Lower lobe of right lung (tissue), 2 donors: ENCODE results near the gene TTC23. TPM values are rescaled to one million over a fixed set of nuclear protein-coding genes. Genes with fewer than 3 reads are reported as not detected.
"Not testable (repeated sequence)": the region's sequence is repeated elsewhere in the genome, so short reads cannot be mapped to it uniquely, and the experiment has no call there.

Experiments used
- ATAC-seq, 2 donors: fragments of 200-7000 bp; cut with Tn5 transposase; one replicate each; pipeline ENCODE4 v1.9.1; 2020 to 2022; ENCODE audit warnings: mild to moderate bottlenecking in 2 of 2, moderate library complexity in 2 of 2
- DNase-seq: peaks from one replicate; pipeline ENCODE4 v3.0.0-alpha.2; 2020
- H3K27ac ChIP-seq: fragments of 200-600 bp; one replicate; pipeline ENCODE4 v1.8.0; 2022
- H3K27me3 ChIP-seq: fragments of 200-600 bp; one replicate; pipeline ENCODE4 v1.8.0; 2022; ENCODE audit warnings: low read depth
- H3K36me3 ChIP-seq: fragments of 200-600 bp; one replicate; pipeline ENCODE4 v1.8.0; 2022; ENCODE audit warnings: mild to moderate bottlenecking
- H3K4me1 ChIP-seq: fragments of 200-600 bp; one replicate; pipeline ENCODE4 v1.8.0; 2022
- H3K4me3 ChIP-seq: fragments of 200-600 bp; one replicate; pipeline ENCODE4 v1.8.0; 2022; ENCODE audit warnings: mild to moderate bottlenecking
- H3K9me3 ChIP-seq: fragments of 200-600 bp; one replicate; pipeline ENCODE4 v1.8.0; 2022
- intact Hi-C: fragments of 100-400 bp; cut with DNase I; formaldehyde crosslinking; loops from one replicate; pipeline ENCODE4 v1.11.0; 2022
- total RNA-seq: library from RNA; stranded (reverse); fragmentation: NEBNext Ultra II Directional; extraction: Animal tissue kit (Norgen Biotek cat#: 25700); gene quantifications from one replicate; pipeline ENCODE4 v1.2.1, GENCODE V29; 2021
- TF ChIP-seq, protein P1 (sequence below): fragments of 200-600 bp; IDR thresholded peaks from one replicate; pipeline ENCODE4 v1.8.0; 2022; ENCODE audit warnings: antibody characterized with exemption, mild to moderate bottlenecking
- donor health status: DM: no; HTN: yes; CAD: no; lungs with severe emphysema.

TTC23 gene
- total RNA-seq, 1 donor from 2014 or later = 16.4 TPM

DNA sequence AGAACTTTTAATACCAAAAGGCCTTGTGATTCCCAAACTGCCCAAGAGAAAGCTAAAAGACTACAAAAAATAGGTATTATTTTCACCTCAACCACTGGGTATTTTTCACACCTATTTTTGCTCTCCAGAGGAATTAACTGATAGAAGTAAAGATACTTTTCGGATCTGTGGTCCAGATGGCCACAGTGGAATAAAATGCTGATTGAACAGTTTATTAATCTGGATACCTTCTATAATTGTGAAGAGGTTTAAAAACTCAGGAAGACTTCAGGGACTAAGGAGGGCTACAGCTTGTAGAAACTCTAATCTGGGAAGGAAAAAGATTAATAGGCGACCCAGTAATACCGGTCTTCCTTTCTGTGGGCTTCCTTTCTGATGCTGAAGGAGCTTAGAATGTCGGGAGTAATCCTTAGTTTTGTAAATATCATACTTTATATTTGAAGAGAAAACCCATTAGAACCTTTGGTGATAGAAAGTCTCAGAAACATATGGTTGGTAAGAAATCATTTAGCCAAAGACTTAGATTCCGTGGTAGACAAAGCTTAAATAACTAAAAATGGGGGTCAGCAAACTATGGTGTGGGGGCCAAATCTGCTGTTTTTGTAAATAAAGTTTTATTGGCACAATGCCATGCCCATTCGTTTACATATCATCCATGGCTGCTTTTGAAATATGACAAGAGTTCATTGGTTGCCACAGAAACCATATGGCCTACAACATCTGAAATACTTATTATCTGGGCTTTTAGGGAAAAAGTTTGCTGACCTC, 47.8 kb downstream of the TTC23 start:
- H3K4me3 ChIP-seq = no peak overlapping the region
- H3K9me3 ChIP-seq = no peaks in the 10 kb centered on the region
- TF ChIP-seq, protein P1, sequence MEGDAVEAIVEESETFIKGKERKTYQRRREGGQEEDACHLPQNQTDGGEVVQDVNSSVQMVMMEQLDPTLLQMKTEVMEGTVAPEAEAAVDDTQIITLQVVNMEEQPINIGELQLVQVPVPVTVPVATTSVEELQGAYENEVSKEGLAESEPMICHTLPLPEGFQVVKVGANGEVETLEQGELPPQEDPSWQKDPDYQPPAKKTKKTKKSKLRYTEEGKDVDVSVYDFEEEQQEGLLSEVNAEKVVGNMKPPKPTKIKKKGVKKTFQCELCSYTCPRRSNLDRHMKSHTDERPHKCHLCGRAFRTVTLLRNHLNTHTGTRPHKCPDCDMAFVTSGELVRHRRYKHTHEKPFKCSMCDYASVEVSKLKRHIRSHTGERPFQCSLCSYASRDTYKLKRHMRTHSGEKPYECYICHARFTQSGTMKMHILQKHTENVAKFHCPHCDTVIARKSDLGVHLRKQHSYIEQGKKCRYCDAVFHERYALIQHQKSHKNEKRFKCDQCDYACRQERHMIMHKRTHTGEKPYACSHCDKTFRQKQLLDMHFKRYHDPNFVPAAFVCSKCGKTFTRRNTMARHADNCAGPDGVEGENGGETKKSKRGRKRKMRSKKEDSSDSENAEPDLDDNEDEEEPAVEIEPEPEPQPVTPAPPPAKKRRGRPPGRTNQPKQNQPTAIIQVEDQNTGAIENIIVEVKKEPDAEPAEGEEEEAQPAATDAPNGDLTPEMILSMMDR = no peak
- H3K27me3 ChIP-seq = no peaks in the 10 kb centered on the region
- peaks cover 21% of the 10 kb centered on the region for H3K36me3 ChIP-seq
- intact Hi-C loops = no loop called here
- ATAC-seq (no peak), DNase-seq (no peak)
- no peaks in the 10 kb centered on the region for H3K4me1 ChIP-seq
- no peak overlapping the region for H3K27ac ChIP-seq

DNA sequence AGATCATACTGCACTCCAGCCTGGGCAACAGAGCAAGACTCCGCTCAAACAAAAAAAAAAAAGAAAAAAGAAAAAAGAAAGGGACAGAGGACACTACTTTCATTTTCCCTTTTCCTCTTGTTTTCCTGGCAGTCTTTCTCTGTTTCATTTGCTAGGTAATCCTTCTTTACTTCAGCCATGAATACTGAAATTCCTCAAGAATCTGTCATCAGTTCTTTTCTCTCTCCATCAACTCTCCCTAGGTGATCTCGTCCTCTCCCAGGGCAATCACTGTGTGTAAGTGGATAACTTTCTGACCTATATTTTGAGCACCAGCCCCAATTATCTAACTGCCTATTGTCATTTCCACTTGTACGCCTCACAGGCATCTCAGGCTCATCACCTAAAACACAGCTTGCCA, 51.5 kb downstream of the TTC23 start:
- TF ChIP-seq, protein P1 = no peak
- DNase-seq = no peak
- ATAC-seq = no peak
- no peak overlapping the region for H3K4me3 ChIP-seq
- H3K27ac ChIP-seq = no peak overlapping the region
- H3K27me3 ChIP-seq = no peaks in the 10 kb centered on the region
- intact Hi-C loops = no loop called here
- H3K4me1 ChIP-seq = no peaks in the 10 kb centered on the region
- no peaks in the 10 kb centered on the region for H3K9me3 ChIP-seq
- H3K36me3 ChIP-seq = peaks cover 32% of the 10 kb centered on the region

DNA sequence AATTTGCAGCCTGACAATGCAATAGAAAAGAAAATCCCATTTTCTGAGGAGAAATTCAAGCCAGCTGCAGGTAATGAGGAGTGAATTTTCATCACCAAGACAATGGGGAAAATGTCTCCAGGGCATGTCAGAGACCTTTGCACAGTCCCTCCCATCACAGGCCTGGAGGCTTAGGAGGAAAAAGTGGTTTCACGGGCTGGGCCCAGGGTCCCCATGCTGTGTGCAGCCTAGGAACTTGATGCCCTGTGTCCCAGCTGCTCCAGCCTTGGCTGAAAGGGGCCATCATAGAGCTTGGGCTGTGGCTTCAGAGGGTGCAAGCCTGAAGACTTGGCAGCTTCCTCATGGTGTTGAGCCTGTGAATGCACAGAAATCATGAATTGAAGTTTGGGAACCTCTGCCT, 57.2 kb downstream of the TTC23 start:
- H3K9me3 ChIP-seq, H3K4me3 ChIP-seq, intact Hi-C loops, H3K27me3 ChIP-seq, H3K4me1 ChIP-seq, H3K27ac ChIP-seq, DNase-seq, ATAC-seq: not testable (repeated sequence)
- peaks cover 25% of the 10 kb centered on the region for H3K36me3 ChIP-seq

DNA sequence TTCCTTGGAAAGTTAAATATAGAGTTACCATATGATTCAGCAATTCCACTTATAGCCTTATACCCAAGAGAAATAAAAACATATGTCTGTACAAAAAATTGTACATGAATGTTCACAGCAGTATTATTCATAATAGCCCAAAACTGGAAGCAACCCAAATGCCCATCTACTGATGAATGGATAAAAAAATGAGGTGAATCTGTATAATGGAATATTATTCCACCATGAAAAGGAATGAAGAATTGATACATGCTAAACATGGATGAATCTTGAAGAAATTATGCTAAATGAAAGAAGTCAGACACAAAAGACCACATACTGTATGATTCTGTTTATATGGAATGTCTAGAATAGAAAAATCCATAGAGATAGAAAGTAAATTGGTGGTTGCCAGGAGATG, 61.4 kb downstream of the TTC23 start:
- Histone ChIP-seq H3K27ac (no peak overlapping the region), H3K4me3 (no peak overlapping the region), H3K9me3 (no peaks in the 10 kb centered on the region), H3K27me3 (no peaks in the 10 kb centered on the region), H3K4me1 (no peaks in the 10 kb centered on the region), H3K36me3 (peaks cover 10% of the 10 kb centered on the region)
- ATAC-seq (no peak), DNase-seq (no peak)
- intact Hi-C loops = no loop called here
- TF ChIP-seq, protein P1 = no peak

DNA sequence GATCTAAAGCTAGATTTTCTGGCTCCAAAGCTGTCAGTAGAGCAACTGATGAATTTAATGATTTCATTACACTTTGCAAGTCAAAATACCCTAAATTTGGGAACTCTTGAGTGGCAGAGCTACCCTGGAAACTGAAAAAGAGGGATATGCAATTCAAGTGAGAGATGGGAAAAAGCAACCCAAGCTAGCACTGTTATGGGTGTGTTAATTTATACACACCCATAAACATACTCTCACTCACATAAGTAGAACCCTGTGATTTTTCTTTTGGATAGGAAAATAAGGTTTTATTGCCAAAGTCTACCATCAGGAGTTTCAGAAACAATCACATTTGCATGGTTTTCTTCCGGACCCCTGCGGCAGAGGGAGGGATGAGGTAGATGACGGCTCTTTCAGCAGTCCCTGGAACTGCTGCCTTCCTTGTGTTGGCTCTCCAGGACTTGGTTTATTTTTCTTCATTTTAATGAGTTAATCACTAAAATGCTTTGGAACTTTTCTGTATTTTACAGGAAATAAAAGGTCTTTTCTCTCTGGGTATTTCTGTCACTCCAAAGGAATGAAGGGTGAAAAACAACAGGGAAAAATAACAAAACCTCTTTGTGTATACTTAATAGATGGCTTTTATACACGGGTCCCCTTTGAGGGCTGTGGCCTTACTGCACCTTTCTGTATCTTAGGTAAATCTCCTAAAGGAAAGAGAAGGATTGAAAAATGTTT, 63.8 kb downstream of the TTC23 start:
- H3K27ac ChIP-seq = no peak overlapping the region
- H3K9me3 ChIP-seq = no peaks in the 10 kb centered on the region
- ATAC-seq = no peak
- no peaks in the 10 kb centered on the region for H3K36me3 ChIP-seq
- H3K4me3 ChIP-seq = no peak overlapping the region
- peaks cover 9% of the 10 kb centered on the region for H3K4me1 ChIP-seq
- intact Hi-C loops = no loop called here
- DNase-seq = no peak
- H3K27me3 ChIP-seq = no peaks in the 10 kb centered on the region
- TF ChIP-seq, protein P1 = no peak

DNA sequence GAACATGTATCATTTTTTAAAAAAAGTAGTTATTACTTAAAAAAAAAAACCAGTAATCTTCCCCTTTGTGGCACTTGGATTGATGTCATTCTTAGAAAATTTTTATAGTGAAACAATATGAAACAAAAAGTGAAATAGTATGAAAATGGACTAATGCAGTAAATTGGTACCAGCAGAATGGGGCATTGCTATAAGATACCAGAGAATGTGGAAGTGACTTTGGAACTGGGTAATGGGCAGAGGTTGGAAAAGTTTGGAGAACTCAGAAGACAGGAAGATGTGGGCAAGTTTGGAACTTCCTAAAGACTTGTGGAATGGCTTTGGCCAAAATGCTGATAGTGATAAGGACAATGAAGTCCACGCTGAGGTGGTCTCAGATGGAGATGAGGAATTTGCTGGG, 66.6 kb downstream of the TTC23 start:
- no peaks in the 10 kb centered on the region for H3K36me3 ChIP-seq
- no peaks in the 10 kb centered on the region for H3K9me3 ChIP-seq
- peaks cover 10% of the 10 kb centered on the region for H3K4me1 ChIP-seq
- no peak for DNase-seq
- no peak overlapping the region for H3K27ac ChIP-seq
- H3K4me3 ChIP-seq = no peak overlapping the region
- ATAC-seq = no peak
- H3K27me3 ChIP-seq = no peaks in the 10 kb centered on the region
- intact Hi-C loops = no loop called here
- TF ChIP-seq, protein P1 = no peak
